Renal cortex interstitium (tissue), 15 donors: ENCODE measurements around the gene COASY. TPM values are rescaled to one million over a fixed set of nuclear protein-coding genes. Genes with fewer than 3 reads are reported as not detected.
A peak's percentile ranks its signal among the peaks of the same experiment; 100 is the strongest.

Experiments used
- DNase-seq, 11 donors: peaks; one replicate each; pipeline ENCODE4 v3.0.0-alpha.2; 2013; ENCODE audit warnings: low read depth in 9 of 11, low spot score in 4 of 11; ENCODE audit errors: extremely low read depth in 1 of 11
- long read RNA-seq, 16 experiments: transcript quantifications; one replicate each; lab custom pipeline, GENCODE V29; 2026
- polyA plus RNA-seq, 3 donors: library from polyadenylated mRNA; unstranded; fragments of 120-200 nt; gene quantifications; one replicate each; pipeline ENCODE4 v1.2.1, GENCODE V29; 2013; ENCODE audit not compliant: insufficient read length in 3 of 3

Gene COASY
- polyA plus RNA-seq, result 10 to 100 TPM; 59.8 to 66.8 (median 61.4) TPM
- long read RNA-seq, donor 1, transcript COASY-202 (10 exons, 2,071 nt), result minor isoform, 5 of 11 reads
- long read RNA-seq, donor 1, transcript COASY-201 (9 exons, 2,458 nt), result major isoform, 6 of 11 reads
- long read RNA-seq, donor 1, partial matches to known transcripts, result 0 of 11 reads
- long read RNA-seq, donor 1, other reads (novel, unspliced or antisense), result 0 of 11 reads
- long read RNA-seq, donor 2, partial matches to known transcripts, result 6 of 13 reads
- long read RNA-seq, donor 2, other reads (novel, unspliced or antisense), result 0 of 13 reads
- long read RNA-seq, donor 3, partial matches to known transcripts, result 0 of 6 reads
- long read RNA-seq, donor 3, other reads (novel, unspliced or antisense), result 0 of 6 reads
- long read RNA-seq, donor 4, partial matches to known transcripts, result 0 of 9 reads
- long read RNA-seq, donor 4, other reads (novel, unspliced or antisense), result 0 of 9 reads
- long read RNA-seq, donor 5, result 0 reads
- long read RNA-seq, donor 6, transcript COASY-202 (10 exons, 2,071 nt), result major isoform, 7 of 18 reads
- long read RNA-seq, donor 6, transcript COASY-201 (9 exons, 2,458 nt), result minor isoform, 5 of 18 reads
- long read RNA-seq, donor 6, partial matches to known transcripts, result 0 of 18 reads
- long read RNA-seq, donor 6, other reads (novel, unspliced or antisense), result 0 of 18 reads
- long read RNA-seq, donor 7, transcript COASY-201 (9 exons, 2,458 nt), result major isoform, 7 of 13 reads
- long read RNA-seq, donor 7, partial matches to known transcripts, result 0 of 13 reads
- long read RNA-seq, donor 7, other reads (novel, unspliced or antisense), result 0 of 13 reads
- long read RNA-seq, donor 8, result 0 reads
- long read RNA-seq, donor 9, transcript COASY-201 (9 exons, 2,458 nt), result major isoform, 7 of 9 reads
- long read RNA-seq, donor 9, partial matches to known transcripts, result 0 of 9 reads
- long read RNA-seq, donor 9, other reads (novel, unspliced or antisense), result 0 of 9 reads
- long read RNA-seq, donor 10, partial matches to known transcripts, result 0 of 4 reads
- long read RNA-seq, donor 10, other reads (novel, unspliced or antisense), result 0 of 4 reads
- long read RNA-seq, donor 11, partial matches to known transcripts, result 0 of 5 reads
- long read RNA-seq, donor 11, other reads (novel, unspliced or antisense), result 0 of 5 reads
- long read RNA-seq, donor 12, partial matches to known transcripts, result 0 of 3 reads
- long read RNA-seq, donor 12, other reads (novel, unspliced or antisense), result 0 of 3 reads
- long read RNA-seq, donor 13, result 0 reads
- long read RNA-seq, donor 14, transcript COASY-201 (9 exons, 2,458 nt), result major isoform, 5 of 8 reads
- long read RNA-seq, donor 14, partial matches to known transcripts, result 0 of 8 reads
- long read RNA-seq, donor 14, other reads (novel, unspliced or antisense), result 0 of 8 reads
- long read RNA-seq, donor 15, partial matches to known transcripts, result 0 of 5 reads
- long read RNA-seq, donor 15, other reads (novel, unspliced or antisense), result 0 of 5 reads
- long read RNA-seq, donor 16, transcript COASY-201 (9 exons, 2,458 nt), result major isoform, 22 of 48 reads
- long read RNA-seq, donor 16, transcript COASY-202 (10 exons, 2,071 nt), result minor isoform, 13 of 48 reads
- long read RNA-seq, donor 16, partial matches to known transcripts, result 10 of 48 reads
- long read RNA-seq, donor 16, other reads (novel, unspliced or antisense), result 0 of 48 reads

GRCh38 chr17:42561897-42562387 is at the start of gene COASY:
Gene COASY (plus strand): TSS chr17:42562148. CDS start chr17:42562623, 475 bp downstream.
- peak; percentile 95 to 99 (median 96) for DNase-seq

DNA sequence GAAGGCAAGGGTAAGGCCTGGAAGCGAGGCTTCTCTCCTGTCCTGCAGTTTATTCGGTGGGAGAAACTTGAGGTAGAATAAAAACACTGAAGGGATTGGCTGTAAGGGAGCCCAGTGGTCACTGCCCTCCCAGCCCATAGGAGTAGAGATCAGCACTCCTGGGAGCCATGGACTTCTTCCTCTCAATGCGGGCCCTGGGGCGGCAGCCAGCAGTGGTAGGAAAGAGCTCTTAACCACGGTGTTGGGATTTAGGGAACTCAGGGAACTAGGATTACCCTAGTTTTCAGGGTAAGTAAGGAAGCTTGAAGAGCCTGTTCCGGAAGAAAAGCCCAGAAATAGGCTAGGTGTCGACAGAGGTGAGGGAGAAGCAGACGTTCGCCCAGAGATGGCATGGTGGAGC is 49.7 kb upstream of the COASY start:
- DNase-seq, result no peak

GRCh38 chr17:42512733-42513251 is 49.2 kb upstream of the COASY start:
- DNase-seq, result no peak

- DNase-seq, result no peak
Measured at GRCh38 chr17:42513686-42514085, 48.3 kb upstream of the COASY start.

GRCh38 chr17:42514279-42514678 is 47.7 kb upstream of the COASY start:
- DNase-seq, result no peak

- no peak for DNase-seq
Measured at GRCh38 chr17:42514867-42515266, 47.1 kb upstream of the COASY start.

GRCh38 chr17:42517516-42517915 is 44.4 kb upstream of the COASY start:
- peak in 2 of 11 donors; percentile 53 to 66 for DNase-seq

- DNase-seq, result no peak
Measured at GRCh38 chr17:42518046-42518754, 43.7 kb upstream of the COASY start.

DNA sequence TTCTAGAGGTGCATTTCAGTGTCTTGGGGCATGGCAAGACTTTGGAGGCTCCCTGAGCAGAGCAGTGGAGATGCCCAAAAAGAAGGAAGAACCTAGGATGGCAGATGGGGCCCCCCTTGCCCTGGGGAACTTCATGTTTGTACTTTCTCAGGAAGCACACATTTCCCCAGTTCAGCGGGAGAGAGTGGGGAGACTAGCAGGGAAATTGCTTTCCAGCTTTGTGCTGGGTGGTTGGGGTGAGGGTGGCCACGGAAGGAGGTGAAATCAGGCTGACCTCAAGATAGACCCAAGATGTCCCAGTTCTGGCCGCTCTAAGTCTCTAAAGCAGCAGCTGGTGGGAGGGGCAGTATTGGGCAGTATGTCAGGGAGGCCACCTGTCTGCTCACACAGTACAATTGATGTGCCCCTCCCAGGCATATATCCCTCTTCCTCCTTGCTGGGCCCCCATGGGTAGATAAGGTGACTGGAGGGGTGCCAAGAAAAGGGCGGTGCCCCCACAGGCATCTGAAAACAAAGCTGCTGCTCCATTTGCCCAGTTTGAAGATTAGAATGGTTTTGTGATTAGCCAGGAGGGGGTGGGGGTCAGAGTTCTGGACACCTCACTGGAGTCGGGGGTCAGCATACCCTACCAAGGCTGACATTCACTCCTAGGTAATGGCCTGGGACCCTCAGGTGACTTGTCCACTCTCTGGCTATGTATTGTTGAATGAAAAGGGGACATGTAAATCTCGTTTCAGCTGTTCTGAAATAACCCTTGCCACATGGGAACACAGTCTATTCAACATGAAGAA is 43.0 kb upstream of the COASY start:
- no peak for DNase-seq

- DNase-seq, result peak in 10 of 11 donors; percentile 75 to 93 (median 85)
Measured at GRCh38 chr17:42519546-42520491, 42.1 kb upstream of the COASY start.

- no peak for DNase-seq
Measured at GRCh38 chr17:42520540-42520951, 41.4 kb upstream of the COASY start.

DNA sequence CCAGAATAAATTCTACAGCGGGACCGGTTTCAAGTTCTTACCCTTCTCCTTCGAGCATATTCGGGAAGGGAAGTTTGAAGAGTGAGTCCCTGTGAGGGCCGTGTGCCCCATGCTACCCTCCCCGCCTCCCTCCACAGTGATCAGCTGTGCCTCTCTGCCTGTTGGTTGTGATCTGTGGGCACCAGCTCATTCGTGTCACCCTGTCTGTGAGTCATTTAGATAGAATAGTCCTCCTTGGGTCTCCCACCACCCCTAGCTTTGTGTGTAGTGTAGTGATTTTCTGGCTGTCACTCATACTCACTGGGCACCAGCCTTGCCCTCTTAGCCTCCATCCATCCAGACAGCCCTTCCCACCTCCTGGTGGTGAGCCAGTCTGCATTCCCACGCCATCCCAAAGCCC is 40.9 kb upstream of the COASY start:
- no peak for DNase-seq

DNA sequence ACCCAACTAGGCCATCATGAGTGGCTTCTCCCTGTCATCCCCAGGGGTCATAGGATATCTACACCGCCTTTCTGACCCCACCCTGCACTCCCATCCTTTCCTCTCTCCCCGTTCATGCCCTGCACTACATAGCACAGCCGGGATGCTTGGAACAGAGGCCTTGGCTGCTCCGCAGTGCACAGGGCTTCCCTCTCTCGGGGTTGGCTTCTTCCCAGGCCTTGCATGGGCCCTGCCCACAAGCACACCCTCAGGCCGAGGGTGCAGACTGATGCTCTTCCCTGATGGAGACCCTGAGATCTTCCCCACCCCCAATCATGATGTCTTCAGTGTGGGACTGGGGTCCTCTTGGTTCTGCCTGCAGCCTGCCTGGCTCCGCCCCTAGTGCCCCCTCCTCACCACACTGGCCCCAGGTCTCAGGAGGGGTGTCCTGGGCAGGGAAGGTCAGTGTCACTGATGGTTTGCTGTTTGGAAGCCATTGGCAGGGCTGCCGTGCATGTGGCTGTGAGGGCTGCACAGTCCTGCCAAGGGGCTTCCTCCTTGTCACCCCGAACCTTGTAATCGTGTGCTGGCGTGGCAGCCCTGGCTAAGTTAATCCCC is 40.2 kb upstream of the COASY start:
- no peak for DNase-seq

DNA sequence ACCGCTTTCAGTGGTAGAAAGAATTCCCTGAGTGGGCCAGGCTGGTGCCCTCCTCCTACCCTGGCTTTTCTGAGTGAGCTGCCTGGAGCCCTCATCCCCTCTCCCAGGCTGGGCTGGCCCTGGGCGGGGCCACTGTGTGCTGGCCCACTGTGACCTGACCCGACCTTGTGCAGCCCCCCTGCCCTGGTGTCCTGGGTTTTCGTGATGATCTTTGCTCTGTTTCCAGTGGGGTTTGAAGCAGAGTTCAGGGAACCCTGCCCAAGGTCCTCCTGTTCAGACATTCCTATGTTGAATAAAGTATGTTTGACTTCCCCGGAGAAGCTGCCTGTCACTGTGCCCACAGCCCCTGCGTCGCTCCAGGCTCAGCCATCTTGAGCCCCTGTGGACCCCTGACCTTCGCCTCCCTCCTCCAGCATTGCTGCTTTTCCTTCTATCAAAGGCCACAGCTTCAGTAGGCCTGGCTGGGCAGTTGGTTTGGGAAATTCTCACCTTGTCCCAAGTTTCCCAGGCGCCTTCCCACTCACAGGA is 39.6 kb upstream of the COASY start:
- no peak for DNase-seq

DNA sequence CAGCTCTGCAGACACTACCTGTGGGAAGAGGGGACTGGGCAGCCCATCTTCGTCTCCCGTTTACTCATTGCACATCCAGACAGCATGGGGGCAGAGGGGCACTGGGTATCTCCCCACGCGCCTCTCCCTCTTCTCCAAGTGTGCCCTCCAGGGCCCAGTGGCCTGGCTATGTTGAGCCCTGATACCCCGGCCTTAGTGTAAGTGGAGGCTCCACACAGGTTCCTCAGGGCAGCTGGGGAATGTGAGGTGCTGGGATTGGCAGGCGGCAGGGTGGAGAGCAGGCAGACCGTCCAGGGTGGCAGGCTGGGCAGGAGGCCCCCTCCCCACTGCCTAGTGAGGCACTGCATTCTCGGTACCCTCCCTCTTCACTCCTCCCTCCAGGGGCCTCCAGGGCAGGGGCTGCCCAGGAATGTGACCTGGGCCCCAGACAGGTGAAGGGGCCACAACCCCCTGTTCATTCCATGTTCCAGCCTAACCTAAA is 39.1 kb upstream of the COASY start:
- DNase-seq, result no peak
